Activated CD8-positive, alpha-beta memory T cell treated with anti-CD3 and anti-CD28 coated beads for 48 hours (primary cell): ENCODE results near the gene MACC1.

ENCODE experiments used
- DNase-seq, 3 experiments: peaks; one replicate each; pipeline ENCODE4 v3.0.0-alpha.2; 2020; ENCODE audit warnings: low read depth in 2 of 3, low spot score in 2 of 3

Gene MACC1

GRCh38 chr7:20085086-20085485 lies 132.1 kb downstream of the MACC1 start:
- no peak for DNase-seq
